Smooth muscle cell (in vitro differentiated cells): Measurements from ENCODE around the gene ZC3H8. TPM values are rescaled to one million over a fixed set of nuclear protein-coding genes. Genes with fewer than 3 reads are reported as not detected.
"Not testable (repeated sequence)": the region's sequence is repeated elsewhere in the genome, so short reads cannot be mapped to it uniquely, and the experiment has no call there.

ENCODE experiments used
- DNase-seq: peaks from one replicate; lab custom pipeline; 2025; ENCODE audit not compliant: unreplicated experiment; lab: John Stamatoyannopoulos, UW
- H2AFZ ChIP-seq: fragments of 200-600 bp; sonication (generic); 2 replicates; pipeline ENCODE4 v1.6.0; 2016; ENCODE audit warnings: antibody characterized with exemption, low read depth, mild to moderate bottlenecking
- H3F3A ChIP-seq: fragments of 200-600 bp; sonication (generic); 2 replicates; pipeline ENCODE4 v1.6.0; 2017; ENCODE audit warnings: antibody characterized with exemption, low read depth
- H3K27ac ChIP-seq: fragments of 200-600 bp; sonication (generic); 2 replicates; pipeline ENCODE4 v1.5.1; 2016; ENCODE audit warnings: low read depth, mild to moderate bottlenecking
- H3K27me3 ChIP-seq: fragments of 200-600 bp; sonication (generic); 2 replicates; pipeline ENCODE4 v1.6.1; 2016; ENCODE audit warnings: low read depth, mild to moderate bottlenecking
- H3K36me3 ChIP-seq: fragments of 200-600 bp; sonication (generic); 2 replicates; pipeline ENCODE4 v1.5.1; 2016; ENCODE audit warnings: low read depth
- H3K4me1 ChIP-seq: fragments of 200-600 bp; sonication (generic); 2 replicates; pipeline ENCODE4 v1.5.1; 2016; ENCODE audit warnings: low read depth
- H3K4me2 ChIP-seq: fragments of 200-600 bp; sonication (generic); 2 replicates; pipeline ENCODE4 v1.6.0; 2016; ENCODE audit warnings: mild to moderate bottlenecking
- H3K4me3 ChIP-seq: fragments of 200-600 bp; sonication (generic); 2 replicates; pipeline ENCODE4 v1.5.1; 2016; ENCODE audit warnings: mild to moderate bottlenecking
- H3K79me2 ChIP-seq: fragments of 200-600 bp; sonication (generic); 2 replicates; pipeline ENCODE4 v1.6.0; 2016; ENCODE audit warnings: low read depth, mild to moderate bottlenecking
- H3K9ac ChIP-seq: fragments of 200-600 bp; sonication (generic); 2 replicates; pipeline ENCODE4 v1.6.0; 2016; ENCODE audit warnings: low read depth
- H3K9me3 ChIP-seq: fragments of 200-600 bp; sonication (generic); replicated peaks from 2 replicates; pipeline ENCODE4 v1.5.1; 2016; ENCODE audit warnings: low read depth
- H4K20me1 ChIP-seq: fragments of 200-600 bp; sonication (generic); 2 replicates; pipeline ENCODE4 v1.6.0; 2016; ENCODE audit warnings: low read depth
- CTCF ChIP-seq: fragments of 200-600 bp; sonication (generic); IDR thresholded peaks from 2 replicates; pipeline ENCODE4 v1.5.1; 2017; ENCODE audit warnings: borderline replicate concordance, mild to moderate bottlenecking, antibody characterized with exemption; ENCODE audit not compliant: insufficient read depth, poor library complexity, severe bottlenecking
- whole genome bisulfite sequencing: methylation state at CpG from one replicate; pipeline ENCODE4 v1.1.7; 2016; ENCODE audit warnings: low lambda C conversion rate; 5-methylcytosine and 5-hydroxymethylcytosine counted together
- polyA plus RNA-seq: library from polyadenylated mRNA; unstranded; fragments of >200 nt; fragmentation: Nextera tagmentation; extraction: Ambion mirVana; gene quantifications from 2 replicates; pipeline ENCODE4 v1.2.1, GENCODE V29; 2016
- total RNA-seq: library from RNA; depleted of rRNA; stranded (reverse); fragments of >200 nt; gene quantifications from 2 replicates; pipeline ENCODE4 v1.2.3, GENCODE V29; 2014

The ZC3H8 gene
- total and polyA plus RNA-seq, 2 experiments from 2014 or later = 3.2 to 9.1 TPM

- H3K9ac ChIP-seq = no peak overlapping the region
- no peak for DNase-seq
- 88% methylated on average over 8 of the region's 8 CpGs for WGBS
Measured at GRCh38 chr2:112293636-112294401, 39.0 kb upstream of the ZC3H8 start.

GRCh38 chr2:112290648-112291047 lies 35.8 kb upstream of the ZC3H8 start:
- 43% methylated on average over 1 of the region's 1 CpG for WGBS
- H3K27me3 ChIP-seq = no peaks in the 10 kb centered on the region
- H2AFZ ChIP-seq = no peak overlapping the region
- no peaks in the 10 kb centered on the region for H3K4me1 ChIP-seq
- H4K20me1 ChIP-seq = peaks cover 14% of the 10 kb centered on the region
- H3K36me3 ChIP-seq = no peaks in the 10 kb centered on the region
- TF ChIP-seq CTCF = no peak
- no peak overlapping the region for H3K9ac ChIP-seq
- H3K79me2 ChIP-seq = peaks cover 3% of the 10 kb centered on the region
- H3K9me3 ChIP-seq = no peaks in the 10 kb centered on the region
- H3F3A ChIP-seq = no peaks in the 10 kb centered on the region
- no peak overlapping the region for H3K27ac ChIP-seq
- no peak overlapping the region for H3K4me3 ChIP-seq
- no peak overlapping the region for H3K4me2 ChIP-seq
- no peak for DNase-seq

More at GRCh38 chr2:112293636-112294401, 39.0 kb upstream of the ZC3H8 start:
- peaks cover 19% of the 10 kb centered on the region for H4K20me1 ChIP-seq
- no peaks in the 10 kb centered on the region for H3K36me3 ChIP-seq
- no peak for TF ChIP-seq CTCF
- H3K4me1 ChIP-seq = no peaks in the 10 kb centered on the region
- no peak overlapping the region for H3K27ac ChIP-seq
- no peaks in the 10 kb centered on the region for H3F3A ChIP-seq
- no peaks in the 10 kb centered on the region for H3K27me3 ChIP-seq
- no peak overlapping the region for H3K4me3 ChIP-seq
- no peak overlapping the region for H3K4me2 ChIP-seq
- no peak overlapping the region for H2AFZ ChIP-seq
- H3K79me2 ChIP-seq = peaks cover 12% of the 10 kb centered on the region
- no peaks in the 10 kb centered on the region for H3K9me3 ChIP-seq

GRCh38 chr2:112290088-112290487 lies 35.2 kb upstream of the ZC3H8 start:
- H3K4me3 ChIP-seq = no peak overlapping the region
- H3F3A ChIP-seq = no peaks in the 10 kb centered on the region
- peaks cover 9% of the 10 kb centered on the region for H4K20me1 ChIP-seq
- DNase-seq = no peak
- H3K27me3 ChIP-seq = no peaks in the 10 kb centered on the region
- WGBS = 57% methylated on average over 3 of the region's 3 CpGs
- H3K9ac ChIP-seq = no peak overlapping the region
- no peaks in the 10 kb centered on the region for H3K36me3 ChIP-seq
- no peaks in the 10 kb centered on the region for H3K9me3 ChIP-seq
- H2AFZ ChIP-seq = no peak overlapping the region
- no peak overlapping the region for H3K4me2 ChIP-seq
- no peaks in the 10 kb centered on the region for H3K79me2 ChIP-seq
- no peak for TF ChIP-seq CTCF
- no peak overlapping the region for H3K27ac ChIP-seq
- H3K4me1 ChIP-seq = no peaks in the 10 kb centered on the region

- not testable (repeated sequence) for H3K79me2 ChIP-seq, H3K36me3 ChIP-seq, H3F3A ChIP-seq, H3K4me3 ChIP-seq, DNase-seq, H3K9me3 ChIP-seq, H3K9ac ChIP-seq, H3K4me1 ChIP-seq, H3K27me3 ChIP-seq, H2AFZ ChIP-seq, H4K20me1 ChIP-seq
- peak overlapping the region; percentile 56 for H3K27ac ChIP-seq
- 51% methylated on average over 2 of the region's 2 CpGs for WGBS
- H3K4me2 ChIP-seq = peak overlapping the region; percentile 67
Measured at GRCh38 chr2:112283535-112283934, 28.7 kb upstream of the ZC3H8 start.

GRCh38 chr2:112282066-112282465 lies 27.2 kb upstream of the ZC3H8 start:
- H3K4me3 ChIP-seq, H3K79me2 ChIP-seq, H3F3A ChIP-seq, DNase-seq, H3K27ac ChIP-seq, H3K27me3 ChIP-seq, H3K4me2 ChIP-seq, H3K36me3 ChIP-seq, H4K20me1 ChIP-seq, H3K4me1 ChIP-seq, H2AFZ ChIP-seq, H3K9ac ChIP-seq, H3K9me3 ChIP-seq: not testable (repeated sequence)
- 98% methylated on average over 4 of the region's 4 CpGs for WGBS
